Aorta (tissue), 5 donors: Measurements from ENCODE around the gene MYO9B. TPM values are rescaled to one million over a fixed set of nuclear protein-coding genes. Genes with fewer than 3 reads are reported as not detected.
"Not testable (repeated sequence)": the region's sequence is repeated elsewhere in the genome, so short reads cannot be mapped to it uniquely, and the experiment has no call there.

Experiments used
- ATAC-seq: fragments of 200-7000 bp; cut with Tn5 transposase; one replicate; pipeline ENCODE4 v1.9.1; 2022; ENCODE audit warnings: moderate library complexity; ENCODE audit not compliant: low FRiP score
- DNase-seq, 2 donors: peaks; one replicate each; pipeline ENCODE4 v3.0.0-alpha.2; 2020
- H3K27ac ChIP-seq, 2 donors: one replicate each; pipeline ENCODE4 v1.5.1; 2013; ENCODE audit warnings: low read length in 2 of 2, mild to moderate bottlenecking in 2 of 2, moderate library complexity in 2 of 2, control low read depth in 1 of 2, inconsistent platforms in 1 of 2, low read depth in 1 of 2
- H3K27me3 ChIP-seq, 2 donors: one replicate each; pipeline ENCODE4 v1.6.1; 2013; ENCODE audit warnings: control low read depth in 1 of 2, low read length in 1 of 2, mild to moderate bottlenecking in 1 of 2, moderate library complexity in 1 of 2; ENCODE audit not compliant: insufficient read depth in 2 of 2, control insufficient read depth in 1 of 2
- H3K36me3 ChIP-seq, 2 donors: one replicate each; pipeline ENCODE4 v1.6.1; 2013; ENCODE audit warnings: control low read depth in 1 of 2, low read length in 1 of 2, mild to moderate bottlenecking in 1 of 2; ENCODE audit not compliant: insufficient read depth in 2 of 2, control insufficient read depth in 1 of 2
- H3K4me1 ChIP-seq, 2 donors: one replicate each; pipeline ENCODE4 v1.6.1; 2013; ENCODE audit warnings: low read length in 2 of 2, control low read depth in 1 of 2, mild to moderate bottlenecking in 1 of 2, moderate library complexity in 1 of 2; ENCODE audit not compliant: insufficient read depth in 2 of 2, control insufficient read depth in 1 of 2
- H3K4me3 ChIP-seq, 2 donors: one replicate each; pipeline ENCODE4 v1.5.1; 2013; ENCODE audit warnings: low read length in 2 of 2, control low read depth in 1 of 2, mild to moderate bottlenecking in 1 of 2
- H3K9me3 ChIP-seq: one replicate; pipeline ENCODE4 v1.6.1; 2013; ENCODE audit warnings: mild to moderate bottlenecking, low read length; ENCODE audit not compliant: control insufficient read depth
- WGBS, 2 donors: extraction: QIAGEN DNeasy Blood & Tissue Kit; methylation state at CpG; one replicate each; pipeline ENCODE4 v1.1.7; 2013; 5-methylcytosine and 5-hydroxymethylcytosine counted together
- intact Hi-C, 2 donors: fragments of 100-400 bp; cut with DNase I; formaldehyde crosslinking; loops; one replicate each; pipeline versions ENCODE4 v1.14.2 to v1.15.0; 2022
- polyA plus RNA-seq, 2 donors: library from polyadenylated mRNA; stranded (reverse); fragments of 200-250 nt; gene quantifications; one replicate each; pipeline ENCODE4 v1.2.3, GENCODE V29; 2013
- total RNA-seq, 2 donors: library from RNA; stranded (reverse); fragmentation: NEBNext Ultra II Directional; extraction: Animal tissue kit (Norgen Biotek cat#: 25700); gene quantifications; one replicate each; pipeline ENCODE4 v1.2.1, GENCODE V29; 2021
- donor health status: healthy with polysubstance abuse.
- donor health status: Bipolar disorder and iron deficiency.
- donor health status: DM: no; HTN: no; CAD: no.
- donor health status: DM: no; HTN: no; CAD: no.
- donor health status: DM: yes; HTN: yes; CAD: no.

MYO9B gene
- total and polyA plus RNA-seq, 4 donors, result 34.3 to 183 (median 171) TPM

DNA sequence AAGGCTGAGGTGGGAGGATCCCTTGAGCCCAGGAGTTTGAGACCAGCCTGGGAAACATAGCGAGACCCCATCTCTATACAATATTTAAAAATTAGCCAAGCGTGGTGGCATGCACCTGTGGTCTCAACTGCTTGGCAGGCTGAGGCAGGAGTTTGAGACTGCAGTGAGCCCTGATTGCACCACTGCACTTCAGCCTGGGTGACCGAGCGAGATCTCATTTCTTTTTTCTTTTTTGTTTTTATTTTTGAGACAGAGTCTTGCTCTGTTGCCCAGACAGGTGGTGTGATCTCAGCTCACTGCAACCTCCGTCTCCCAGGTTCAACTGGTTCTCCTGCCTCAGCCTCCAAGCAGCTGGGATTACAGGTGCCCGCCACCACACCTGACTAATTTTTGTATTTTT, 116.2 kb downstream of the MYO9B start:
- intact Hi-C loops, DNase-seq, H3K4me3 ChIP-seq, H3K4me1 ChIP-seq, H3K27ac ChIP-seq, ATAC-seq, H3K9me3 ChIP-seq, H3K27me3 ChIP-seq: not testable (repeated sequence)
- WGBS, 2 donors, result 89 to 94% methylated on average over 6 of the region's 6 CpGs
- peaks cover 0 to 22% of the 10 kb centered on the region in 2 donors for H3K36me3 ChIP-seq

DNA sequence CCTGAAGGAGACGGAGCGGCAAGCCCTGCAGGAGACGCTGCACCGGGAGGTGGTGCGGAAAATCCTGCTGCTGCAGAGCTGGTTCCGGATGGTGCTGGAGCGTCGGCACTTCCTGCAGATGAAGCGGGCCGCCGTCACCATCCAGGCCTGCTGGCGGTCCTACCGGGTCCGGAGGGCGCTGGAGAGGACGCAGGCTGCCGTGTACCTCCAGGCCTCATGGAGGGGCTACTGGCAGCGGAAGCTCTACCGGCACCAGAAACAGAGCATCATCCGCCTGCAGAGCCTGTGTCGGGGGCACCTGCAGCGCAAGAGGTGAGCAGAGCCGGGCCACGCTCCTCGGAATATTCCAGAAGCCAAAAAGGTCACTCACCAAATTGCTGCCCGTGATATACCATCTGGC, 117.2 kb downstream of the MYO9B start:
- 95 to 97% methylated on average over 23 to 26 of the region's 26 CpGs for WGBS, 2 donors

DNA sequence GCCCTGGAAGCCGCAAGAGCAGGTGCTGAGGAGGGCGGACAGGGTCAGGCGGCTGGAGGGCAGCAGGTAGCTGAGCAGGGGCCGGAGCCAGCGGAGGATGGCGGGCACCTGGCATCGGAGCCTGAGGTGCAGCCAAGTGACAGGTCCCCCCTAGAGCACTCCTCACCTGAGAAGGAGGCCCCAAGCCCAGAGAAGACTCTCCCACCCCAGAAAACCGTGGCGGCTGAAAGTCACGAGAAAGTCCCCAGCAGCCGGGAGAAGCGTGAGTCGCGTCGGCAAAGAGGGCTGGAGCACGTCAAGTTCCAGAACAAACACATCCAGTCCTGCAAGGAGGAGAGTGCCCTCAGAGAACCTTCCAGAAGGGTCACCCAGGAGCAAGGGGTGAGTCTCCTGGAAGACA, 119.0 kb downstream of the MYO9B start:
- H3K27ac ChIP-seq, result no peak overlapping the region
- no peaks in the 10 kb centered on the region for H3K27me3 ChIP-seq
- WGBS, 2 donors, result 85 to 90% methylated on average over 16 of the region's 16 CpGs
- ATAC-seq (no peak), DNase-seq (no peak)
- peaks cover 0 to 21% of the 10 kb centered on the region in 2 donors for H3K36me3 ChIP-seq
- H3K4me3 ChIP-seq, result no peak overlapping the region
- no peaks in the 10 kb centered on the region for H3K4me1 ChIP-seq
- H3K9me3 ChIP-seq, result no peaks in the 10 kb centered on the region
- intact Hi-C loops, result no loop called here

More for the DNA sequence above, 117.2 kb downstream of the MYO9B start:
- ATAC-seq (no peak), DNase-seq (no peak)
- intact Hi-C loops, result no loop called here
- no peak overlapping the region for H3K4me3 ChIP-seq
- H3K9me3 ChIP-seq, result no peaks in the 10 kb centered on the region
- no peaks in the 10 kb centered on the region for H3K27me3 ChIP-seq
- H3K36me3 ChIP-seq, result peaks cover 0 to 19% of the 10 kb centered on the region in 2 donors
- no peak overlapping the region for H3K27ac ChIP-seq
- H3K4me1 ChIP-seq, result no peaks in the 10 kb centered on the region

DNA sequence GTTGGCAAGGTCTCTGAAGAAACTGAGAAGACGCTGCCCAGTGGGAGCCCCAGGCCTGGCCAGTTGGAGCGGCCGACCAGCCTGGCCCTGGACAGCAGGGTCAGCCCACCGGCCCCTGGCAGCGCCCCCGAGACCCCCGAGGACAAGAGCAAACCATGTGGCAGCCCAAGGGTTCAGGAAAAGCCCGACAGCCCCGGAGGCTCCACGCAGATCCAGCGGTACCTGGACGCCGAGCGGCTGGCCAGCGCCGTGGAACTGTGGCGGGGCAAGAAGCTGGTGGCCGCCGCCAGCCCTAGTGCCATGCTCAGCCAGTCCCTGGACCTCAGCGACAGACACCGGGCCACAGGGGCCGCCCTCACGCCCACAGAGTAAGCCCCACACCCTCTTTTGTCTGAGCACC, 119.5 kb downstream of the MYO9B start:
- H3K4me3 ChIP-seq, result no peak overlapping the region
- H3K36me3 ChIP-seq, result peaks cover 0 to 21% of the 10 kb centered on the region in 2 donors
- no peaks in the 10 kb centered on the region for H3K9me3 ChIP-seq
- DNase-seq (no peak), ATAC-seq (no peak)
- H3K27me3 ChIP-seq, result no peaks in the 10 kb centered on the region
- 95 to 96% methylated on average over 22 to 23 of the region's 23 CpGs for WGBS, 2 donors
- no peak overlapping the region for H3K27ac ChIP-seq
- H3K4me1 ChIP-seq, result no peaks in the 10 kb centered on the region
- intact Hi-C loops, result no loop called here

DNA sequence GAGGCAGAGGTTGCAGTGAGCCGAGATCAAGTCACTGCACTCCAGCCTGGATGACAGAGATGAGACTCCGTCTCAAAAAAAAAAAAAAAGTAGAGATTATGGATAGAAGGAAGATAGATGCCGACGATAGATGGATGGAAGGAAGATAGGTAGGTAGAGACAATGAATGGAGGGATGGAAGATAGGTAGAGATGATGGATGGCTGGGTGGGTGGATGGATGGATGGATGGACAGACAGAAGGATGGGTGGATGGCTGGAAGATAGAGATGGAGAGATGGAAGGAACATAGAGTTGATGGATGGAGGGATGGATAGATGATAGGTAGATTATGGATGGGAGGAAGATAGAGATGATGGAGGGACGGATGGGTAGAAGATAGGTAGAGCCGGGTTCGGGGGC, 121.0 kb downstream of the MYO9B start:
- intact Hi-C loops, result no loop called here
- H3K36me3 ChIP-seq, result peaks cover 0 to 18% of the 10 kb centered on the region in 2 donors

DNA sequence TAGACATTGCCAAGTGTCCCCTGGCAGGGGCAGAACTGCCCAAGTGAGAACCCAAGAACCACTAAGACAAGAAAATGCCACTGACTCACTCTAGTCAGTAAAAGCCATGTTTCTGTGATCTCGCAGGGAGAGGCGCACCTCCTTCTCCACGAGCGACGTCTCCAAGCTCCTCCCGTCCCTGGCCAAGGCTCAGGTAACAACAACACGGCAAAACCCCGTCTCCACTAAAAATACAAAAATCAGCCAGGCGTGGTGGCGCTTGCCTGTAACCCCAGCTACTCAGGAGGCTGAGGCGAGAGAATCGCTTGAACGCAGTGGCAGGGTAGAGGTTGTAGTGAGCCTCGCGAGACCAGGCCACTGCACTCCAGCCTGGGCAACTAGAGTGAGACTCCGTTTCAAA, 122.1 kb downstream of the MYO9B start:
- H3K9me3 ChIP-seq, result no peaks in the 10 kb centered on the region
- ATAC-seq (no peak), DNase-seq (no peak)
- H3K4me1 ChIP-seq, result no peaks in the 10 kb centered on the region
- no peak overlapping the region for H3K27ac ChIP-seq
- H3K4me3 ChIP-seq, result no peak overlapping the region
- 93 to 96% methylated on average over 16 of the region's 16 CpGs for WGBS, 2 donors
- H3K27me3 ChIP-seq, result no peaks in the 10 kb centered on the region
- intact Hi-C loops, result no loop called here
- peaks cover 0 to 19% of the 10 kb centered on the region in 2 donors for H3K36me3 ChIP-seq

More for the DNA sequence above, 121.0 kb downstream of the MYO9B start:
- DNase-seq (no peak), ATAC-seq (no peak)
- Histone ChIP-seq H3K9me3 (no peaks in the 10 kb centered on the region), H3K4me1 (no peaks in the 10 kb centered on the region), H3K27ac (no peak overlapping the region), H3K4me3 (no peak overlapping the region), H3K27me3 (no peaks in the 10 kb centered on the region)
- WGBS, 2 donors, result 97% methylated on average over 7 of the region's 7 CpGs

DNA sequence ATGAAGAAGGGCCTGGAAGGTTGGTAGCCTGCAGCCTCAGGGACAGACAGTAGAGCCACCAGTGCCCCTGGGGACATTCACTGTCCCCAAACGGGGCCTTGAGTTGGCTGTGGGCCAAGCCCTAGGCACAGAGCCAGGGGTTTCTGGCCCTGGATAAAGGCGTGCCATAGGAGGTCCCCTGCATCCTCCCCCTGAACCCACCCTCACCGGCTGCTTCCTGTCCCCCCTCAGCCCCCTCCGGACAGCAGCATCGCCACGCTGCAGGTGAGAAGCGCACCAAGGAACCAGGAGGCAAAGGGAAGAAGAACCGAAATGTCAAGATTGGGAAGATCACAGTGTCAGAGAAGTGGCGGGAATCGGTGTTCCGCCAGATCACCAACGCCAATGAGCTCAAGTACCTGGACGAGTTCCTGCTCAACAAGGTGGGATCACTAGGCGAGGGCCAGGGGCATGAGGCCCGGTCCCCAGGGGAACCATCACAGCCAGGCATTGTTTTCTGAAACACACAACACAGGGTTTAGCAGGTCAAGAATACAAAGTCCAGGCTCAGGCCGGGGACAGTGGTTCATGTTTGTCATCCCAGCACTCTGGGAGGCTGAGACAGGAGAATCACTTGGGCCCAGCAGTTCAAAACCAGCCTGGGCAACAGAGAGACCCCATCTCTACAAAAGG, 125.0 kb downstream of the MYO9B start:
- Histone ChIP-seq H3K27me3 (no peaks in the 10 kb centered on the region), H3K9me3 (no peaks in the 10 kb centered on the region), H3K27ac (no peak overlapping the region), H3K4me1 (no peaks in the 10 kb centered on the region), H3K36me3 (peaks cover 0 to 6% of the 10 kb centered on the region in 2 donors), H3K4me3 (no peak overlapping the region)
- no peak for DNase-seq
- no peak for ATAC-seq
- 78 to 80% methylated on average over 16 of the region's 16 CpGs for WGBS, 2 donors
- intact Hi-C loops, result loop anchor here in 1 of 2 donors (5.0 kb wide), 1 partner anchor 82 kb away; the partner anchor contains the start of gene ANKLE1

DNA sequence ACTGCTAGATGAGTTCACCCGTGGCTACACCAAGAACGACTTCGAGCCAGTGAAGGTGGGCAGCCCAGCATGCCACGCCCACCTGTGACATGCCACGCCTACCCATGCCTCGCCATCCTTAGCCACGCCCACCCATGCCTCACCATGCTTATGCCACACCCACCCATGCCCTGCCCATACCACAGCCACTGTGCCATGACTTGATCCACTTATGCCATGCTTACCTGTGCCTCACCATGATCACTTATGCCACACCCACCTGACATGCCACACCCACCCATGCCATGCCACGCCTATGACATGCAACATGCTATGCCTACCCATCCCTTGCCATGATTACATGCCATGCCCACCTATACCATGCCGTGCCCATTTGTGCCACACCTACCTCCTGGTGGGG, 126.7 kb downstream of the MYO9B start:
- Histone ChIP-seq H3K36me3 (peaks cover 0 to 12% of the 10 kb centered on the region in 2 donors), H3K9me3 (no peaks in the 10 kb centered on the region), H3K27ac (no peak overlapping the region), H3K4me3 (no peak overlapping the region), H3K27me3 (no peaks in the 10 kb centered on the region), H3K4me1 (no peaks in the 10 kb centered on the region)
- DNase-seq (no peak), ATAC-seq (no peak)
- WGBS, 2 donors, result 78 to 80% methylated on average over 9 of the region's 9 CpGs
- intact Hi-C loops, result loop anchor here in 1 of 2 donors (5.0 kb wide), 1 partner anchor 80 kb away; the partner anchor contains the start of gene ANKLE1

DNA sequence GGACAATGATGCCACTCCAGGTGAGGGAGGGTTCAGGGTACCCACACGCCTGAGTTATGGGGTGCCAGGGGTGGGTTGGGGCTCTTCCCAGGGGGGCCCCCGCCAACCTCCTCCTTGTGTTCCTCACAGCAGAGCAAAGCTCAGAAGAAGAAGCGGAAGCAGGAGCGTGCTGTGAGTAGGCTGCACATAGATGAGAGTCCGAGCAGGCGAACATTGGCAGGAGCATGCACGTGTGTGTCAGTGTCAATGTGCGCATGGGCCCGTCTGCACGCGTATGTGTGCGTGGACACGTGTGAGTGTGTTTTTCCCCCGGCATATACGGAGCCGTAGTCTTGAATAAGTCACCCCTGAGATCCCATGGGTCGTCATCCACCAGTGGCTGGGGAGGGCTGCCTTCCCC, 127.1 kb downstream of the MYO9B start:
- H3K27ac ChIP-seq, result no peak overlapping the region
- WGBS, 2 donors, result 89 to 95% methylated on average over 17 of the region's 17 CpGs
- no peak overlapping the region for H3K4me3 ChIP-seq
- DNase-seq (no peak), ATAC-seq (no peak)
- H3K27me3 ChIP-seq, result no peaks in the 10 kb centered on the region
- no peaks in the 10 kb centered on the region for H3K9me3 ChIP-seq
- intact Hi-C loops, result loop anchor here in 1 of 2 donors (5.0 kb wide), 1 partner anchor 80 kb away; the partner anchor contains the start of gene ANKLE1
- no peaks in the 10 kb centered on the region for H3K4me1 ChIP-seq
- H3K36me3 ChIP-seq, result peaks cover 0 to 12% of the 10 kb centered on the region in 2 donors
